Ectodermal cell (in vitro differentiated cells): ENCODE data around the gene SYMPK.
"Not testable (repeated sequence)": the region's sequence is repeated elsewhere in the genome, so short reads cannot be mapped to it uniquely, and the experiment has no call there.

Experiments
- H3K27ac ChIP-seq: 2 replicates; pipeline ENCODE4 v1.7.0; 2013; ENCODE audit warnings: mild to moderate bottlenecking, low read depth, low read length; ENCODE audit not compliant: insufficient read depth, poor library complexity, severe bottlenecking
- H3K27me3 ChIP-seq: 2 replicates; pipeline ENCODE4 v1.7.0; 2013; ENCODE audit warnings: mild to moderate bottlenecking, low read length; ENCODE audit not compliant: insufficient read depth, control insufficient read depth, poor library complexity, severe bottlenecking
- H3K36me3 ChIP-seq: one replicate; pipeline ENCODE4 v1.7.0; 2013; ENCODE audit warnings: low read length; ENCODE audit not compliant: control insufficient read depth, insufficient read depth
- H3K4me1 ChIP-seq: one replicate; pipeline ENCODE4 v1.7.0; 2013; ENCODE audit warnings: low read length; ENCODE audit not compliant: control insufficient read depth, insufficient read depth
- H3K4me3 ChIP-seq: 2 replicates; pipeline ENCODE4 v1.7.0; 2013; ENCODE audit warnings: low read depth, low read length, control low read depth; ENCODE audit not compliant: insufficient read depth
- H3K9me3 ChIP-seq: 2 replicates; pipeline ENCODE4 v1.7.0; 2013; ENCODE audit warnings: mild to moderate bottlenecking, low read length, moderate library complexity; ENCODE audit not compliant: control insufficient read depth
- WGBS, 2 experiments: methylation state at CpG; one replicate each; pipeline ENCODE4 v1.1.7; 2013; ENCODE audit warnings: missing lambda C conversion rate in 2 of 2; 5-methylcytosine and 5-hydroxymethylcytosine counted together

Gene SYMPK

DNA sequence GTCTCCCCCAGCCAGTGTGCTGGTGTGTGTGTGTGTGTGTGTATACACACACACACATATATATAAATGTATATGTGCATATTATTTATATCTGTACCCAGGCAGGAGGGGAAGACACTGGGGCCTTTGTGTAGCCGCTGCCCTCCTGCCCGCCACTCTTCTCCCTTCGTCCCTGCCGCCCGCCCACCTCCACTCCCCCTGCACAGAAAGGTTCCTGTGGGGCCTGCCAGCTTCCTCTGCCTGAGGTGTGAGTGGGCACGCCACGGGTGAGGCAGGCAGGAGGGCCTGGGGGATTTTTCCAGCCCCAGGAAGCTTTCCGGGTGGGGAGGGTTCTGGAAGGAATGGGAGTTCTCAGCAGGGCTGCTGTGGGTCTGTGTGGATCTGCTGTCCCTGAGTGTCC is 16.1 kb upstream of the SYMPK start:
- WGBS, 2 experiments = 86 to 87% methylated on average over 8 of the region's 8 CpGs

DNA sequence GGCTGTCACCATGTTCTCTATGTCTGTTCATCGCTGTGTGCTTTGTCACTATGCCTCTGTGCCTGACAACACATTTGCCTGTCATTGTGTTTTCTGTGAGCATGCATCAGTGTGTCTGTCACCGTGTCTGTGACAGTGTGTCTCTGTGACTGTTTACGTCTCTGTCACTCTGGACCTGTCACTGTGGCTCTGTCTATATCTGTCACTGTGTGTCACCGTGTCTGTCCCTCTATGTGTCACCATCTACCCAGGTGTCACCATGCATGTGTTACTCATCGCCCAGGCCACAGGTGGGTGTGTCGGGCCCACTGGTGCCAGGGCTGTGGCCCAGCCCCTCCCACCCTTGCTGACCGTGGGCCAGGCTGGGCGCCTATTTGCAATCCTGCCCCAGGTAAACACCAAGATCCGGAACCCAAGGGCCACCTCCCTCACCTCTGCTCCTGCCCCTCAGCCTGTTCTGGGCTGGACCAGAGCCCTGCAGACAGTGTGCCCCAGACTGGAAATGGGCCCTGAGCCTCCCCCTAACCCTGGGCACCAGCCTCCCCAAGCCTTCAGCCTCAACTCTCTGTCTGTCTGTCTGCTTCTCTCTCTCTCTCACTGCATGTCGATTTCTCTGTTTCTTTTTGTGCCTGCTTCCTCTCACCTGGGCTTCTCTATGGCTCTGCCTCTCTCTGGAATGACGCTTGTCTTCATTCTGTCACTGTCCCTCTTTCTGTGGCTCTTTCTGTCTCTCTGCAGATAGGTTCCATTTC is 15.3 kb upstream of the SYMPK start:
- WGBS, 2 experiments = 84 to 90% methylated on average over 11 of the region's 11 CpGs
- Histone ChIP-seq H3K4me3 (no peak overlapping the region), H3K27ac (no peak overlapping the region), H3K27me3 (no peaks in the 10 kb centered on the region), H3K4me1 (peaks cover 14% of the 10 kb centered on the region), H3K36me3 (no peaks in the 10 kb centered on the region), H3K9me3 (no peaks in the 10 kb centered on the region)

More for the DNA sequence above, 16.1 kb upstream of the SYMPK start:
- Histone ChIP-seq H3K9me3 (no peaks in the 10 kb centered on the region), H3K4me1 (peaks cover 8% of the 10 kb centered on the region), H3K4me3 (no peak overlapping the region), H3K27me3 (no peaks in the 10 kb centered on the region), H3K36me3 (peaks cover 2% of the 10 kb centered on the region), H3K27ac (no peak overlapping the region)

DNA sequence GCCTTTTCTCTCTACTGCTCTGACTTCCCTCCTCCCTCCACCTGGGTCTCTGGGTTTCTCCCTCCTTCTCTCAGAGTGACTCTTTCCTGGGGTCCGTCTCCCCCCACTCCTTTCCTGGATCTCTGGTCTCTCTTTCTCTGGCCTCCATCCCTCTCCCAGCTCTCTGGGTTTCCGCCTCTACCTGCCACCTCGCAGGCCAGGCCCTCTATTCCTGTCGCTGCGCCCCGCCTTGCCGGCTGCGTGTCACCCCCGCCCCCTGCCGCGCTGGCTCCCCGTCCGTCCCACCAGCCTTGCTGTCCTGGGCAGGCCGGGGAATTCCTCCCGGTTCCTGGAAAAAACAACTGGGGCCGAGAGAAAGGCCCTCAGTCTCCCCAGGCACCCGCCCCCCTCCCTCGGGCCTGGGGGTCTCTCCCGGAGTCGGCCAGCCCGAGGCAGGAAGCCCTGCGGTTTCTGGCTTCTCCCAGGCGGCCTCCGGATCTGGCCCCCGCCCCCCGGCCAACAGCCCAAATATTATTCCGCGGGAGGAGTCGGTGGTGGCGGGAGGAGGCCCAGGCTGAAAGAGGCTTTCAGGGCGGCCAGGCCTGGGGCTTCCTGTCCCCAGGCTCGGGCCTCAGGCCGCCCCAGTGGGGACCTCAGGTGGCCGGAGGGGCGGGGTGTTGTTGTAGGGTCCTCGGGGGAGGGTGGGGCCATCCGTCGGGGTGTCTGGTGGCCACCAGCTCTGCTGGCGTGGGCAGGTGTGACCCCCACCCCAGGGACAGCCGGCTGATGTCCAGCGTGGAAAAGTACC is 13.7 kb upstream of the SYMPK start:
- no peak overlapping the region for H3K27ac ChIP-seq
- no peaks in the 10 kb centered on the region for H3K36me3 ChIP-seq
- H3K27me3 ChIP-seq = no peaks in the 10 kb centered on the region
- WGBS, 2 experiments = 17% methylated on average over 41 of the region's 41 CpGs
- H3K4me3 ChIP-seq = no peak overlapping the region
- H3K9me3 ChIP-seq = no peaks in the 10 kb centered on the region
- peaks cover 14% of the 10 kb centered on the region for H3K4me1 ChIP-seq

GRCh38 chr19:45876161-45876410 is 13.1 kb upstream of the SYMPK start:
- 56% methylated on average over 4 of the region's 4 CpGs for WGBS, 2 experiments
- Histone ChIP-seq H3K4me3 (no peak overlapping the region), H3K4me1 (peaks cover 14% of the 10 kb centered on the region), H3K27me3 (no peaks in the 10 kb centered on the region), H3K36me3 (no peaks in the 10 kb centered on the region), H3K27ac (no peak overlapping the region), H3K9me3 (no peaks in the 10 kb centered on the region)

DNA sequence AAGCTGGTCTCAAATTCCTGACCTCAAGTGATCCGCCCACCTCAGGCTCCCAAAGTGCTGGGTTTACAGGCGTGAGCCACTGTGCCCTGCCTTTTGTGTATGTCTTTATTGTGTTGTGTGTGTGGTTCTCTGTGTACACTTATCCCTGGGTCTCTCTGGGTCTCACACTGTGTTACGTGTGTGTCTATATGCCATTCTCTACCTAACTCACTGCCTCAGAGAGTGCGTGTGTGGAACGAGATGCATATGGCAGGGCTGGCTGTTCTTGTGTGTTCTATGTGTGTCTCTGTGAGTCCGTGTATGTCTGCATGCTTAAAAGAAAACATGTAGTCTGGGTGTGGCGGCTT is 11.6 kb upstream of the SYMPK start:
- Histone ChIP-seq H3K4me3 (no peak overlapping the region), H3K27ac (no peak overlapping the region), H3K27me3 (no peaks in the 10 kb centered on the region)

GRCh38 chr19:45873219-45873772 is 10.3 kb upstream of the SYMPK start:
- Histone ChIP-seq H3K27me3 (no peaks in the 10 kb centered on the region), H3K4me1 (peaks cover 14% of the 10 kb centered on the region), H3K9me3 (no peaks in the 10 kb centered on the region), H3K27ac (no peak overlapping the region), H3K4me3 (no peak overlapping the region), H3K36me3 (no peaks in the 10 kb centered on the region)
- WGBS, 2 experiments = 91 to 96% methylated on average over 7 of the region's 7 CpGs

More for the DNA sequence above, 11.6 kb upstream of the SYMPK start:
- Histone ChIP-seq H3K4me1 (peaks cover 14% of the 10 kb centered on the region), H3K36me3 (no peaks in the 10 kb centered on the region), H3K9me3 (no peaks in the 10 kb centered on the region)
- 95 to 96% methylated on average over 7 of the region's 7 CpGs for WGBS, 2 experiments

DNA sequence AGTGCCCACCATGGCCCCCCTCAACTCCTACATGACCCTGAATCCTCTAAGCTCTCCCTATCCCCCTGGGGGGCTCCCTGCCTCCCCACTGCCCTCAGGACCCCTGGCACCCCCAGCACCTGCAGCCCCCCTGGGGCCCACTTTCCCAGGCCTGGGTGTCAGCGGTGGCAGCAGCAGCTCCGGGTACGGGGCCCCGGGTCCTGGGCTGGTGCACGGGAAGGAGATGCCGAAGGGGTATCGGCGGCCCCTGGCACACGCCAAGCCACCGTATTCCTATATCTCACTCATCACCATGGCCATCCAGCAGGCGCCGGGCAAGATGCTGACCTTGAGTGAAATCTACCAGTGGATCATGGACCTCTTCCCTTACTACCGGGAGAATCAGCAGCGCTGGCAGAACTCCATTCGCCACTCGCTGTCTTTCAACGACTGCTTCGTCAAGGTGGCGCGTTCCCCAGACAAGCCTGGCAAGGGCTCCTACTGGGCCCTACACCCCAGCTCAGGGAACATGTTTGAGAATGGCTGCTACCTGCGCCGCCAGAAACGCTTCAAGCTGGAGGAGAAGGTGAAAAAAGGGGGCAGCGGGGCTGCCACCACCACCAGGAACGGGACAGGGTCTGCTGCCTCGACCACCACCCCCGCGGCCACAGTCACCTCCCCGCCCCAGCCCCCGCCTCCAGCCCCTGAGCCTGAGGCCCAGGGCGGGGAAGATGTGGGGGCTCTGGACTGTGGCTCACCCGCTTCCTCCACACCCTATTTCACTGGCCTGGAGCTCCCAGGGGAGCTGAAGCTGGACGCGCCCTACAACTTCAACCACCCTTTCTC is 9.4 kb upstream of the SYMPK start:
- Histone ChIP-seq H3K9me3 (no peaks in the 10 kb centered on the region), H3K4me3 (no peak overlapping the region), H3K36me3 (no peaks in the 10 kb centered on the region), H3K27me3 (no peaks in the 10 kb centered on the region), H3K4me1 (peaks cover 14% of the 10 kb centered on the region), H3K27ac (no peak overlapping the region)
- WGBS, 2 experiments = 95 to 96% methylated on average over 34 of the region's 34 CpGs

- Histone ChIP-seq H3K9me3 (no peaks in the 10 kb centered on the region), H3K27ac (no peak overlapping the region), H3K36me3 (no peaks in the 10 kb centered on the region), H3K27me3 (peaks cover under 1% of the 10 kb centered on the region), H3K4me3 (no peak overlapping the region), H3K4me1 (peaks cover 7% of the 10 kb centered on the region)
- WGBS, 2 experiments = 97 to 99% methylated on average over 4 of the region's 5 CpGs
Observed at GRCh38 chr19:45870798-45871197, 7.9 kb upstream of the SYMPK start.

DNA sequence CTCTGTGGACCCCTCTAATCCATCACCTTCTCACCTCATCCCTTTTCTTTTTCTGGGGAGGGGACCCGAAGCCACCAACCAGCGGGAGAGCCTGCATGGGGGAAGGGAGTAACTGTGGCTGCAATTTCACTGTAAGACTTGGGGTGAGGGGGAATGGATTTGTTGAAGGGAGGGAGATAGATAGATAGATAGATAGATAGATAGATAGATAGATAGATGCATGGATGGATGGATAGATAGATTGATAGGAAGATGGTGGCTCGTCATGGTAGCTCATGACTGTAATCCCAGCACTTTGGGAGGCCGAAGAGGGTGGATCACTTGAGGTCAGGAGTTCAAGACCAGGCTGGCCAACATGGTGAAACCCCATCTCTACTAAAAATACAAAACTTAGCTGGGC is 4.3 kb upstream of the SYMPK start:
- not testable (repeated sequence) for H3K9me3 ChIP-seq, H3K27ac ChIP-seq, H3K4me1 ChIP-seq, H3K4me3 ChIP-seq, H3K36me3 ChIP-seq
- WGBS, 2 experiments = 84 to 89% methylated on average over 4 of the region's 4 CpGs
- H3K27me3 ChIP-seq = peaks cover 27% of the 10 kb centered on the region
